Subcutaneous abdominal adipose tissue (tissue), 5 donors: ENCODE data around the gene DDX6.

Experiments
- H3K27ac ChIP-seq: one replicate; pipeline ENCODE4 v1.7.0; 2013; ENCODE audit warnings: low read depth, mild to moderate bottlenecking, inconsistent platforms, low read length, moderate library complexity
- H3K27me3 ChIP-seq, 5 donors: one replicate each; pipeline ENCODE4 v1.7.0; 2013; ENCODE audit warnings: low read length in 5 of 5, inconsistent platforms in 1 of 5; ENCODE audit not compliant: control insufficient read depth in 5 of 5, insufficient read depth in 4 of 5
- H3K36me3 ChIP-seq, 5 donors: one replicate each; pipeline ENCODE4 v1.7.0; 2013; ENCODE audit warnings: low read length in 5 of 5; ENCODE audit not compliant: control insufficient read depth in 5 of 5, insufficient read depth in 5 of 5
- H3K4me1 ChIP-seq, 5 donors: one replicate each; pipeline ENCODE4 v1.7.0; 2013; ENCODE audit warnings: low read length in 5 of 5, mild to moderate bottlenecking in 3 of 5, moderate library complexity in 1 of 5; ENCODE audit not compliant: control insufficient read depth in 5 of 5, insufficient read depth in 5 of 5
- H3K4me3 ChIP-seq, 5 donors: one replicate each; pipeline ENCODE4 v1.7.0; 2013; ENCODE audit warnings: low read length in 5 of 5, low read depth in 1 of 5
- H3K9ac ChIP-seq, 5 donors: one replicate each; pipeline ENCODE4 v1.7.0; 2013; ENCODE audit warnings: low read length in 5 of 5, mild to moderate bottlenecking in 4 of 5, moderate library complexity in 3 of 5
- H3K9me3 ChIP-seq, 5 donors: one replicate each; pipeline ENCODE4 v1.7.0; 2013; ENCODE audit warnings: low read length in 5 of 5; ENCODE audit not compliant: control insufficient read depth in 5 of 5
- donor health status: healthy.
- donor health status: healthy.
- donor health status: healthy.
- donor health status: healthy.
- donor health status: healthy.

The DDX6 gene

GRCh38 chr11:118818130-118818529 lies 27.2 kb upstream of the DDX6 start:
- no peak overlapping the region for H3K27ac ChIP-seq
- H3K36me3 ChIP-seq = no peaks in the 10 kb centered on the region
- no peaks in the 10 kb centered on the region for H3K27me3 ChIP-seq
- H3K9ac ChIP-seq = no peak overlapping the region
- H3K4me3 ChIP-seq = no peak overlapping the region
- H3K4me1 ChIP-seq = peaks cover 0 to 6% (median 0%) of the 10 kb centered on the region in 5 donors
- H3K9me3 ChIP-seq = no peaks in the 10 kb centered on the region

- Histone ChIP-seq H3K36me3 (no peaks in the 10 kb centered on the region), H3K27me3 (no peaks in the 10 kb centered on the region), H3K4me3 (no peak overlapping the region), H3K9ac (no peak overlapping the region), H3K27ac (no peak overlapping the region), H3K4me1 (no peaks in the 10 kb centered on the region), H3K9me3 (no peaks in the 10 kb centered on the region)
These were observed 22.6 kb upstream of the DDX6 start for GRCh38 chr11:118813551-118813950.

GRCh38 chr11:118812485-118812884 lies 21.5 kb upstream of the DDX6 start:
- no peaks in the 10 kb centered on the region for H3K4me1 ChIP-seq
- H3K9ac ChIP-seq = no peak overlapping the region
- H3K27me3 ChIP-seq = no peaks in the 10 kb centered on the region
- H3K9me3 ChIP-seq = no peaks in the 10 kb centered on the region
- H3K36me3 ChIP-seq = no peaks in the 10 kb centered on the region
- H3K27ac ChIP-seq = no peak overlapping the region
- H3K4me3 ChIP-seq = no peak overlapping the region

- Histone ChIP-seq H3K27ac (no peak overlapping the region), H3K4me1 (no peaks in the 10 kb centered on the region), H3K9ac (no peak overlapping the region), H3K27me3 (peaks cover 0 to 3% (median 0%) of the 10 kb centered on the region in 5 donors), H3K9me3 (no peaks in the 10 kb centered on the region), H3K36me3 (no peaks in the 10 kb centered on the region), H3K4me3 (no peak overlapping the region)
These were observed 17.1 kb upstream of the DDX6 start for GRCh38 chr11:118807800-118808778.

DNA sequence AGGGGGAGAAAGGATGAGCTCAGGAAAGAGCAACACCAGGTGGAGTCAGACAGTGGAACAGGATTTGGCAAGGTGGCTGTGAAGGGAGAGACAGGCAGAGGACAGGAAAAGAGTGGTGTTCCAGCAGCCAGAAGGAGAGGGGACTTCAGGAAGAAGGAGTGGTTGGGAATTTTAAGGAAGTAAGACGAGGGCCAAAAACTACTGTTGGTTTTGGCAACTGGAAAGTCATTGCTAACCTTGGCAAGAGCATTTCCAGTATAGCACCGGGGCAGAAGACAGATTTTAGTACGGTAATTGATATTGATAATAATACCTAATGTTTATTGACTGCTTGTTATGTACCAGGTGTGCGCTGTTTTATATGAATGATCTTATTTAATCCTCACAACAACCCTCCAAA lies 15.4 kb upstream of the DDX6 start:
- Histone ChIP-seq H3K36me3 (no peaks in the 10 kb centered on the region), H3K4me3 (no peak overlapping the region), H3K4me1 (no peaks in the 10 kb centered on the region), H3K27ac (no peak overlapping the region), H3K9ac (no peak overlapping the region), H3K9me3 (no peaks in the 10 kb centered on the region), H3K27me3 (peaks cover 0 to 3% (median 0%) of the 10 kb centered on the region in 5 donors)

DNA sequence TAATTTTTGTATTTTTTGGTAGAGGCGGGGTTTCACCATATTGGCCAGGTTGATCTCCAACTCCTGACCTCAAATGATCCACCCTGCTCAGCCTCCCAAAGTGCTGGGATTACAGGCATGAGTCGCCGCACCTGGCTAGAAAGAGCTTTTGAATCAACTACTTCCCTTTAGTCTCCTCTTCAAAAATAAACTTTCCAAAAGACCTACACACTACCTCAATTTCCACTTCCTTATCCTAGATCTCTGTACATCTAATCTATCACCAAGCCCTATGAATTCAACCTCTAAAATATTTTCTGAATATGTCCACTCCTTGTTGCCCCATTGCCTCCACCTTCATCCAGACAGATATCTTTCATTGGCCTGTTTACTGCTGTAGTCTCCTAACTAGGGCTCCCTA lies 13.1 kb upstream of the DDX6 start:
- peaks cover 0 to 3% (median 0%) of the 10 kb centered on the region in 5 donors for H3K27me3 ChIP-seq
- no peak overlapping the region for H3K4me3 ChIP-seq
- no peak overlapping the region for H3K9ac ChIP-seq
- no peaks in the 10 kb centered on the region for H3K36me3 ChIP-seq
- no peaks in the 10 kb centered on the region for H3K9me3 ChIP-seq
- H3K27ac ChIP-seq = no peak overlapping the region
- H3K4me1 ChIP-seq = no peaks in the 10 kb centered on the region

GRCh38 chr11:118799372-118799771 lies 8.4 kb upstream of the DDX6 start:
- no peaks in the 10 kb centered on the region for H3K9me3 ChIP-seq
- H3K4me3 ChIP-seq = no peak overlapping the region
- no peaks in the 10 kb centered on the region for H3K36me3 ChIP-seq
- no peak overlapping the region for H3K9ac ChIP-seq
- peaks cover 0 to 3% (median 0%) of the 10 kb centered on the region in 5 donors for H3K4me1 ChIP-seq
- no peaks in the 10 kb centered on the region for H3K27me3 ChIP-seq
- H3K27ac ChIP-seq = no peak overlapping the region

DNA sequence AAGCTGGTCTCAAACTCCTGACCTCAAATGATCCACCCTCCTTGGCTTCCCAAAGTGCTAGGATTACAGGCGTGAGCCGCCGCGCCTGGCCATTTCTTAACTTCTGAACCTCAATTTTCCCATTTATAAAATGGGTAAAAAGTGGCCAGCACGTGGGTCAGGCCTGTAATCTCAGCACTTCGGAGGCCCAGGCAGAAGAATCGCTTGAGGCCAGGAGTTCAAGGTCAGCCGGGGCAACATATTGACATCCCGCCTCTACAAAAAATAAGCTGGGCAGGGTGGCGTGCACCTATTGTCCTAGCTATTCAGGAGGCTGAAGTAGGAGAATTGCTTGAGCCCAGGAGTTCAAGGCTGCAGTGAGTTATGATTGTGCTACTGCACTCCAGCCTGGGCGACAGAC lies 6.5 kb upstream of the DDX6 start:
- Histone ChIP-seq H3K27me3 (no peaks in the 10 kb centered on the region), H3K36me3 (no peaks in the 10 kb centered on the region), H3K4me3 (no peak overlapping the region), H3K4me1 (peaks cover 0 to 7% (median 5%) of the 10 kb centered on the region in 5 donors), H3K9me3 (no peaks in the 10 kb centered on the region), H3K27ac (no peak overlapping the region), H3K9ac (no peak overlapping the region)

DNA sequence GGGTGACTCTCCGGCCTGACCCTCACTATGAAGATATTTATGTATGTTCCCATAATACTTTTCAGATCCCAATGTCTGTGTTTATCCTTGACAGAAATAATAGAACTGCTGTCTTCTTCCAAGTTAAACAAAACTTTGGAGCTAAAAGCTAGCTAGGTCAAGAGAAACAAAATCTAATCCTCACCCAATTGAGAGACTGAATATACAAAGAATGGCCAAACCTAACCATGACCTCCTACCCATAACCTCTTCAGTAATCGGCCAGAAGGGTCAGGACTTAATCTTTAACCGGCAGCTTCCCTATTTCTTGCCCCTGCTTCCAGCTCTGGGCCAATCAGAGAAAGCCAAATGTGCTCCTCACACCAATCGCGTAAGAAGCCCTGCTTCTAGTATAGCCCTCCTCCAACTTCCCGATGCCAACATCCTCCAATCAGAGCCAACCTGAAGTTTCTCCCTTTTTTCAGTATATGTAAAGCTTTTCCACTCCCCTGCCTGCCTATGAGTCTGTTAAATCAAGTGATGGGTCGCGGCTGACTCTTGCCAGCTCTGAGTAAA lies 1.7 kb upstream of the DDX6 start:
- peaks cover 1 to 32% (median 27%) of the 10 kb centered on the region in 5 donors for H3K4me1 ChIP-seq
- H3K9me3 ChIP-seq = no peaks in the 10 kb centered on the region
- H3K27ac ChIP-seq = peak overlapping the region; percentile 100
- H3K27me3 ChIP-seq = no peaks in the 10 kb centered on the region
- H3K4me3 ChIP-seq = peak overlapping the region; percentile 72 to 97 (median 95)
- peak overlapping the region; percentile 26 to 100 (median 99) for H3K9ac ChIP-seq
- H3K36me3 ChIP-seq = no peaks in the 10 kb centered on the region

GRCh38 chr11:118791961-118792569 lies 1.1 kb upstream of the DDX6 start:
- peak overlapping the region; percentile 26 to 100 (median 99) for H3K9ac ChIP-seq
- H3K27me3 ChIP-seq = no peaks in the 10 kb centered on the region
- no peaks in the 10 kb centered on the region for H3K9me3 ChIP-seq
- H3K36me3 ChIP-seq = no peaks in the 10 kb centered on the region
- peak overlapping the region; percentile 100 for H3K27ac ChIP-seq
- peak overlapping the region; percentile 72 to 97 (median 95) for H3K4me3 ChIP-seq
- peaks cover 1 to 32% (median 27%) of the 10 kb centered on the region in 5 donors for H3K4me1 ChIP-seq
